HepG2 (cell line): ENCODE measurements around the gene RPRD2. TPM values are rescaled to one million over a fixed set of nuclear protein-coding genes. Genes with fewer than 3 reads are reported as not detected.

Experiments used
- ATF1 ChIP-seq: IDR thresholded peaks from 2 replicates; pipeline ENCODE4 v1.6.1; 2016; ENCODE audit warnings: mild to moderate bottlenecking, control low read depth
- BHLHE40 ChIP-seq: IDR thresholded peaks from 2 replicates; pipeline ENCODE4 v1.6.1; 2011; ENCODE audit warnings: low read length, improper control_type of control experiment
- CBX5 ChIP-seq: sonication (generic); formaldehyde crosslinking; IDR thresholded peaks from 2 replicates; pipeline ENCODE4 v1.4.0; 2020; ENCODE audit warnings: missing genetic modification reagents, borderline replicate concordance
- GTF3A ChIP-seq: sonication (generic); formaldehyde crosslinking; conservative IDR thresholded peaks from 2 replicates; pipeline ENCODE4 v1.4.0; 2020; ENCODE audit warnings: mild to moderate bottlenecking, missing genetic modification reagents
- ISX ChIP-seq: sonication (generic); formaldehyde crosslinking; conservative IDR thresholded peaks from 2 replicates; pipeline ENCODE4 v1.5.0; 2020; ENCODE audit warnings: missing genetic modification reagents
- KAT2B ChIP-seq: fragments of 150-350 bp; IDR thresholded peaks from 2 replicates; pipeline ENCODE4 v1.6.1; 2014; ENCODE audit warnings: low read depth, low read length, borderline replicate concordance
- KDM5A ChIP-seq: fragments of 200-600 bp; sonication (generic); IDR thresholded peaks from 2 replicates; pipeline ENCODE4 v1.7.0; 2018; ENCODE audit warnings: antibody characterized with exemption, mild to moderate bottlenecking, low read length, borderline replicate concordance
- MAZ ChIP-seq, 2 experiments: sonication (generic) in 1 of 2; formaldehyde crosslinking in 1 of 2; IDR thresholded peaks; 2 replicates each; pipeline versions ENCODE4 v1.5.0 to v1.6.1; 2012 to 2020; ENCODE audit warnings: low read depth in 2 of 2, mild to moderate bottlenecking in 2 of 2, borderline replicate concordance in 1 of 2, improper control_type of control experiment in 1 of 2, low read length in 1 of 2, missing genetic modification reagents in 1 of 2, moderate library complexity in 1 of 2
- MIXL1 ChIP-seq: IDR thresholded peaks from 2 replicates; pipeline ENCODE4 v1.6.1; 2016
- NFATC3 ChIP-seq: sonication (generic); formaldehyde crosslinking; IDR thresholded peaks from 2 replicates; pipeline ENCODE4 v1.5.1; 2020; ENCODE audit warnings: mild to moderate bottlenecking, missing genetic modification reagents
- NR2F2 ChIP-seq: IDR thresholded peaks from 2 replicates; pipeline ENCODE4 v1.6.1; 2012; ENCODE audit warnings: low read depth, inconsistent platforms, borderline replicate concordance
- PLRG1 ChIP-seq: fragments of 450-650 bp; conservative IDR thresholded peaks from 2 replicates; pipeline ENCODE4 v1.6.1; 2016
- POLR2A ChIP-seq, 2 experiments: IDR thresholded peaks; 2 replicates each; pipeline ENCODE4 v1.6.1; 2011; ENCODE audit warnings: low read depth in 2 of 2, low read length in 2 of 2, mild to moderate bottlenecking in 1 of 2, moderate library complexity in 1 of 2; ENCODE audit not compliant: insufficient read depth in 1 of 2
- ZFAT ChIP-seq: sonication (generic); formaldehyde crosslinking; conservative IDR thresholded peaks from 2 replicates; pipeline ENCODE4 v1.8.1; 2023; ENCODE audit warnings: missing genetic modification reagents, inconsistent platforms
- ZFP90 ChIP-seq: sonication (generic); formaldehyde crosslinking; IDR thresholded peaks from 2 replicates; pipeline ENCODE4 v1.8.0; 2022; ENCODE audit warnings: missing genetic modification reagents, mild to moderate bottlenecking, inconsistent platforms, borderline replicate concordance
- ZMAT3 ChIP-seq: sonication (generic); formaldehyde crosslinking; conservative IDR thresholded peaks from 2 replicates; pipeline ENCODE4 v1.7.0; 2021; ENCODE audit warnings: missing genetic modification reagents
- ZNF382 ChIP-seq: sonication (generic); formaldehyde crosslinking; IDR thresholded peaks from 2 replicates; pipeline ENCODE4 v1.5.0; 2020; ENCODE audit warnings: missing genetic modification reagents, mild to moderate bottlenecking, borderline replicate concordance
- ZNF484 ChIP-seq: sonication (generic); formaldehyde crosslinking; IDR thresholded peaks from 2 replicates; pipeline ENCODE4 v1.5.1; 2020; ENCODE audit warnings: mild to moderate bottlenecking, low read depth, missing genetic modification reagents, borderline replicate concordance
- ZSCAN30 ChIP-seq: sonication (generic); formaldehyde crosslinking; IDR thresholded peaks from 2 replicates; pipeline ENCODE4 v1.5.0; 2020; ENCODE audit warnings: mild to moderate bottlenecking, missing genetic modification reagents
- polyA plus RNA-seq, 8 experiments: library from polyadenylated mRNA; depleted of rRNA in 3 of 8; stranded (reverse) in 7 of 8; unstranded in 1 of 8; fragments of >200 nt; fragmentation: Illumina TruSeq in 4 of 8; extraction: Trizol in 4 of 8; gene quantifications; 2 replicates each; pipeline versions ENCODE4 v1.2.1 to v1.2.3, GENCODE V29; 2011 to 2016; ENCODE audit warnings: low read depth in 4 of 8, missing spikeins in 1 of 8, mixed read lengths in 1 of 8; ENCODE audit not compliant: insufficient read depth in 1 of 8
- total RNA-seq, 5 experiments: library from RNA; depleted of rRNA; stranded (reverse); fragments of >200 nt; fragmentation: Illumina TruSeq; extraction: Trizol; gene quantifications; 2 replicates each; pipeline ENCODE4 v1.2.3, GENCODE V29; 2016; ENCODE audit warnings: low read depth in 1 of 5
- TF ChIP-seq, protein P1 (sequence below): sonication (generic); formaldehyde crosslinking; IDR thresholded peaks from 2 replicates; pipeline ENCODE4 v1.5.0; 2020; ENCODE audit warnings: mild to moderate bottlenecking, missing genetic modification reagents
- TF ChIP-seq, protein P2 (sequence below): IDR thresholded peaks from 2 replicates; pipeline ENCODE4 v1.6.1; 2018; ENCODE audit warnings: missing genetic modification reagents, mild to moderate bottlenecking, missing compliant biosample characterization
- TF ChIP-seq, protein P3 (sequence below): sonication (generic); formaldehyde crosslinking; IDR thresholded peaks from 2 replicates; pipeline ENCODE4 v1.4.0; 2020; ENCODE audit warnings: missing genetic modification reagents, borderline replicate concordance

The RPRD2 gene
- total and polyA plus RNA-seq, 2 of the 13 experiments (the other 11 are each of a cell fraction or from before 2014, with no cell fraction given), result 8.0 to 8.9 TPM

DNA sequence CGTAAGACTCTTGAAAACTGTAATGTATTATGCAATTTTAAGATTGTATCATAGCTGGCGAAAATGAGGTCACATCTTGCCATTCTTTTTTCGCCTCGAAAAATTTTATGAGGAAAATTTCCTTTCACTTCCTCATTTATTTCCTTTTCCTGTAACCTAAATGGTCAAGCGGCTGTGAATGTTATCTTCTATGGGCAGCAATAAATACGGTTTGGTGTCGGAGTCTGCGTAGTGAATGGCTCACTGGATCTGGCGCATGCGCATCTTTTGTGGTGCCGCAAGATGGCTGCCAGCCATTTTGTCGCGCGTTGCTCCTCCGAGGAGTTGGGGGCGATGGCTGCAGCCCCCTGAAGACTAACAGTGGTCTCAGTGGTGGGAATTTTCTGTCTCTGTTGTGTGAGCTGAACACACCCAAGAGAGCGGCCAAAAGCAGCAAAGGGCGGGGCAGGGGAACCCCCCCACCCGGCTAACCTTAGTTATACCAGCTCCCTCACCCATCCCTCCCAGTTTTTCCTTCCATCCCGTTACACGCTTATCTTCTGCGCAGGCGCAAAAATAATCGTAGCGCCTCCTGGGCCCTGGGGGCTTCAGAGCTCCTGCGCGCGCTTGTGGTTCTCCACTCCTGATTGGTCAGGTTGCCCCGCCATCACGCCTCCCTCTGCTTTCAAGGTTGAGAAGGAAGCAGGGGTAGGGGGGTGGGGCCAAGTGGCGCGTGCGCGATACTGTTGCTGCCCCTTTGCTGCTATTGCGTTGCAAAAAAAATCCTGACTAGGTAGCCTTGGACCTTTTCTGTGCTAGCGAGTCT is at the start of gene RPRD2 (continued):
- TF ChIP-seq POLR2A (IDR thresholded peaks at IDR 0.05; ENCODE audit: insufficient read depth in 1 of 2, low read depth in 2 of 2, low read length in 2 of 2) (peak; percentile 53 to 76), NFATC3 (CRISPR knock-in tag) (no peak; the same call in 1 of the 2 replicates), ZNF382 (CRISPR knock-in tag) (no peak), ZMAT3 (CRISPR knock-in tag) (no peak; the same call in 1 of the 2 replicates), CBX5 (CRISPR knock-in tag) (no peak), ZFAT (no peak), BHLHE40 (no peak), KDM5A (no peak), ZNF484 (no peak), ZFP90 (peak; percentile 74; the same call in 1 of the 2 replicates), MIXL1 (0 out of 2 replicates have a peak, but pooled peaks have one; percentile 15), ISX (CRISPR knock-in tag) (no peak), NR2F2 (no peak), ZSCAN30 (no peak), MAZ (IDR thresholded peaks at IDR 0.05; ENCODE audit: borderline replicate concordance, low read depth, low read length) (peak; percentile 79), MAZ (CRISPR knock-in tag; IDR thresholded peaks at IDR 0.05; ENCODE audit: low read depth) (peak; percentile 64), GTF3A (CRISPR knock-in tag) (no peak), PLRG1 (no peak), KAT2B (no peak), ATF1 (peak; percentile 43; the same call in 1 of the 2 replicates)
- TF ChIP-seq, protein P1, sequence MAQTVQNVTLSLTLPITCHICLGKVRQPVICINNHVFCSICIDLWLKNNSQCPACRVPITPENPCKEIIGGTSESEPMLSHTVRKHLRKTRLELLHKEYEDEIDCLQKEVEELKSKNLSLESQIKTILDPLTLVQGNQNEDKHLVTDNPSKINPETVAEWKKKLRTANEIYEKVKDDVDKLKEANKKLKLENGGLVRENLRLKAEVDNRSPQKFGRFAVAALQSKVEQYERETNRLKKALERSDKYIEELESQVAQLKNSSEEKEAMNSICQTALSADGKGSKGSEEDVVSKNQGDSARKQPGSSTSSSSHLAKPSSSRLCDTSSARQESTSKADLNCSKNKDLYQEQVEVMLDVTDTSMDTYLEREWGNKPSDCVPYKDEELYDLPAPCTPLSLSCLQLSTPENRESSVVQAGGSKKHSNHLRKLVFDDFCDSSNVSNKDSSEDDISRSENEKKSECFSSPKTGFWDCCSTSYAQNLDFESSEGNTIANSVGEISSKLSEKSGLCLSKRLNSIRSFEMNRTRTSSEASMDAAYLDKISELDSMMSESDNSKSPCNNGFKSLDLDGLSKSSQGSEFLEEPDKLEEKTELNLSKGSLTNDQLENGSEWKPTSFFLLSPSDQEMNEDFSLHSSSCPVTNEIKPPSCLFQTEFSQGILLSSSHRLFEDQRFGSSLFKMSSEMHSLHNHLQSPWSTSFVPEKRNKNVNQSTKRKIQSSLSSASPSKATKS (CRISPR knock-in tag), result no peak
- TF ChIP-seq, protein P2, sequence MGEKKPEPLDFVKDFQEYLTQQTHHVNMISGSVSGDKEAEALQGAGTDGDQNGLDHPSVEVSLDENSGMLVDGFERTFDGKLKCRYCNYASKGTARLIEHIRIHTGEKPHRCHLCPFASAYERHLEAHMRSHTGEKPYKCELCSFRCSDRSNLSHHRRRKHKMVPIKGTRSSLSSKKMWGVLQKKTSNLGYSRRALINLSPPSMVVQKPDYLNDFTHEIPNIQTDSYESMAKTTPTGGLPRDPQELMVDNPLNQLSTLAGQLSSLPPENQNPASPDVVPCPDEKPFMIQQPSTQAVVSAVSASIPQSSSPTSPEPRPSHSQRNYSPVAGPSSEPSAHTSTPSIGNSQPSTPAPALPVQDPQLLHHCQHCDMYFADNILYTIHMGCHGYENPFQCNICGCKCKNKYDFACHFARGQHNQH, result no peak; the same call in none of the 2 replicates
- TF ChIP-seq, protein P3, sequence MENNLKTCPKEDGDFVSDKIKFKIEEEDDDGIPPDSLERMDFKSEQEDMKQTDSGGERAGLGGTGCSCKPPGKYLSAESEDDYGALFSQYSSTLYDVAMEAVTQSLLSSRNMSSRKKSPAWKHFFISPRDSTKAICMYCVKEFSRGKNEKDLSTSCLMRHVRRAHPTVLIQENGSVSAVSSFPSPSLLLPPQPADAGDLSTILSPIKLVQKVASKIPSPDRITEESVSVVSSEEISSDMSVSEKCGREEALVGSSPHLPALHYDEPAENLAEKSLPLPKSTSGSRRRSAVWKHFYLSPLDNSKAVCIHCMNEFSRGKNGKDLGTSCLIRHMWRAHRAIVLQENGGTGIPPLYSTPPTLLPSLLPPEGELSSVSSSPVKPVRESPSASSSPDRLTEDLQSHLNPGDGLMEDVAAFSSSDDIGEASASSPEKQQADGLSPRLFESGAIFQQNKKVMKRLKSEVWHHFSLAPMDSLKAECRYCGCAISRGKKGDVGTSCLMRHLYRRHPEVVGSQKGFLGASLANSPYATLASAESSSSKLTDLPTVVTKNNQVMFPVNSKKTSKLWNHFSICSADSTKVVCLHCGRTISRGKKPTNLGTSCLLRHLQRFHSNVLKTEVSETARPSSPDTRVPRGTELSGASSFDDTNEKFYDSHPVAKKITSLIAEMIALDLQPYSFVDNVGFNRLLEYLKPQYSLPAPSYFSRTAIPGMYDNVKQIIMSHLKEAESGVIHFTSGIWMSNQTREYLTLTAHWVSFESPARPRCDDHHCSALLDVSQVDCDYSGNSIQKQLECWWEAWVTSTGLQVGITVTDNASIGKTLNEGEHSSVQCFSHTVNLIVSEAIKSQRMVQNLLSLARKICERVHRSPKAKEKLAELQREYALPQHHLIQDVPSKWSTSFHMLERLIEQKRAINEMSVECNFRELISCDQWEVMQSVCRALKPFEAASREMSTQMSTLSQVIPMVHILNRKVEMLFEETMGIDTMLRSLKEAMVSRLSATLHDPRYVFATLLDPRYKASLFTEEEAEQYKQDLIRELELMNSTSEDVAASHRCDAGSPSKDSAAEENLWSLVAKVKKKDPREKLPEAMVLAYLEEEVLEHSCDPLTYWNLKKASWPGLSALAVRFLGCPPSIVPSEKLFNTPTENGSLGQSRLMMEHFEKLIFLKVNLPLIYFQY (CRISPR knock-in tag), result no peak
